ENCODE data around the gene SNAPC2. TPM values are rescaled to one million over a fixed set of nuclear protein-coding genes. Genes with fewer than 3 reads are reported as not detected.

The SNAPC2 gene
- total RNA-seq, 1 experiment from 2014 or later: 63.0 TPM

DNA sequence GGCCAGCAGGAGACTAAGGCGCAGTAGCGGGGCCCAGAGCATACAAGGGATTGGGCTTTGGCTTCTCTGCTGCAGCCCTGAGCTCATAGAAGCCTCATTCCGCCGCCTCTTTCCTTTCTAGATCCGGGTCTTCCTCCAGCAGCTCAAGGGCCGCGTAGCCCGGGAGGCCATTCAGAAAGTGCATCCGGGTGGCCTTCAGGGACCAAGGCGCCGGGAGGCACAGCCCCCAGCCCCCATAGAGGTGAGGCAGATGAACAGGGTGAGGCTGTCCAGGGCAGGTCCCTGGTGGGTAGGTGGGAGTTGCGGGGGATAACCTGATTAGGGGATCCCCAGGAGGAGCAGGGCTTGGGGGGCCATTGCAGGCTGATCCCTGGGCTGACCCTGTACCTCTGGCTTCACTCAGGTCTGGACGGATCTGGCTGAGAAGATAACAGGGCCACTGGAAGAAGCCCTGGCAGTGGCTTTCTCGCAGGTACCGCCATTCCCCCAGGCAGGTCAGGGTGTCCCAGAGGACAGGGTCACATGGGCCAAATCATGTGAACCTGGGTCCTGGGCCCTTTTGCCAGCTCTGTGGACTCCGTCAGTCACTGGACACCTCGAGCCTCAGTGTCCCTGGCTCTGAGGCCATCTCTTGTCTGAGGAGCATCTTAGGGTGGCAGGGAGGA is 1.3 kb downstream of the SNAPC2 start:
- TF ChIP-seq POLR2AphosphoS5 (IDR thresholded peaks at IDR 0.05; ENCODE audit: low read depth, low read length) (no peak; the same call in 1 of the 2 replicates), CTCF (IDR thresholded peaks at IDR 0.05) (no peak), SIN3A (IDR thresholded peaks at IDR 0.05; ENCODE audit: borderline replicate concordance, insufficient read depth, low read depth, low read length) (no peak), REST (IDR thresholded peaks at IDR 0.05; ENCODE audit: insufficient read depth in 1 of 2, low read depth in 2 of 2, low read length in 1 of 2) (no peak)
- POLR2A ChIA-PET: no interaction called here
- CTCF ChIA-PET: interaction anchor here (0.7 to 2.0 kb wide), 2 partner anchors 52 to 135 kb away, joined by 3 to 6 read pairs; no protein-coding TSS in a partner anchor
- intact Hi-C loops (cut with micrococcal nuclease; ENCODE audit: unreplicated experiment) (no loop called here), in situ Hi-C loops (cut with HindIII; ENCODE audit: low pct_unique_long_range_greater_than_20kb, low sequenced_read_pairs) (no loop called here)
- H3K4me3 ChIP-seq (ENCODE audit: low read depth in 2 of 2, low read length in 2 of 2): peak overlapping the region; percentile 54 to 65
- no TSS peak for BruUV-seq (replicated peaks)
- H3K27me3 ChIP-seq (ENCODE audit: control insufficient read depth, insufficient read depth, low read length): no peaks in the 10 kb centered on the region
- H3K27ac ChIP-seq (ENCODE audit: low read length): peak overlapping the region; percentile 79
- no peaks in the 10 kb centered on the region for H3K9me3 ChIP-seq (ENCODE audit: control insufficient read depth, insufficient read depth, low read depth, low read length)
- DNase-seq (ENCODE audit: low read depth, low spot score) (no peak), ATAC-seq (no peak)
- no peaks in the 10 kb centered on the region; the same call in 1 of the 2 replicates for H3K36me3 ChIP-seq (ENCODE audit: control insufficient read depth, insufficient read depth, low read length)
- H3K4me1 ChIP-seq (ENCODE audit: control insufficient read depth, insufficient read depth, low read length): peaks cover 19% of the 10 kb centered on the region

DNA sequence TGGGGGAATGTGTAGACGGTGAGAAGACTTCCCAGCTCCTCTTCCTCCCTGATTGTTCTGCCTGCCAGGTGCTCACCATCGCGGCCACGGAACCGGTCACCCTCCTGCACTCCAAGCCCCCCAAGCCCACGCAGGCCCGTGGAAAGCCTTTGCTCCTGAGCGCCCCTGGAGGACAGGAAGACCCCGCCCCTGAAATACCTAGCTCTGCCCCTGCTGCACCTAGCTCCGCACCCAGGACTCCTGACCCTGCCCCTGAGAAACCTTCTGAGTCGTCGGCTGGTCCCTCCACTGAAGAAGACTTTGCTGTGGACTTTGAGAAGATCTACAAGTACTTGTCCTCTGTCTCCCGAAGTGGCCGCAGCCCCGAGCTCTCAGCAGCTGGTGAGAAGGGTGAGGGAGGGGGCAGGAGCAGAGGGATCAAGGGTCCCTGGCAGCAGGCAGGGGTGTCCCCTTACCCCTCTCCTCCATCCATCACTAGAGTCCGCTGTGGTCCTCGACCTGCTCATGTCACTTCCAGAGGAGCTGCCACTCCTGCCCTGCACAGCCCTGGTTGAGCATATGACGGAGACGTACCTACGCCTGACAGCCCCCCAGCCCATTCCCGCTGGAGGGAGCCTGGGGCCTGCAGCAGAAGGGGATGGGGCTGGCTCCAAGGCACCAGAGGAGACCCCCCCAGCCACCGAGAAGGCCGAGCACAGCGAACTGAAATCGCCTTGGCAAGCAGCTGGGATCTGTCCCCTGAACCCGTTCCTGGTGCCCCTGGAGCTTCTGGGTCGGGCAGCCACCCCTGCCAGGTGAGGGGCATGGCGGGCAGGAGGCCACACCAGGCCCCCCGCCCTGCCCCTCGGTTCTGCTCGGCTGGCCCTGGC is 2.1 kb downstream of the SNAPC2 start:
- CTCF ChIA-PET: interaction anchor here (2.0 kb wide), 1 partner anchor 53 kb away, joined by 6 read pairs; no protein-coding TSS in a partner anchor
- no peaks in the 10 kb centered on the region for H3K27me3 ChIP-seq (ENCODE audit: control insufficient read depth, insufficient read depth, low read length)
- H3K4me1 ChIP-seq (ENCODE audit: control insufficient read depth, insufficient read depth, low read length): peaks cover 27% of the 10 kb centered on the region
- TF ChIP-seq TCF7L2 (IDR thresholded peaks at IDR 0.05; ENCODE audit: low read depth, low read length) (no peak), CTCF (IDR thresholded peaks at IDR 0.05) (peak; percentile 23; the same call in 1 of the 2 replicates), SIN3A (IDR thresholded peaks at IDR 0.05; ENCODE audit: borderline replicate concordance, insufficient read depth, low read depth, low read length) (no peak), POLR2AphosphoS5 (IDR thresholded peaks at IDR 0.05; ENCODE audit: low read depth, low read length) (no peak)
- H3K9me3 ChIP-seq (ENCODE audit: control insufficient read depth, insufficient read depth, low read depth, low read length): no peaks in the 10 kb centered on the region
- no peak for ATAC-seq
- no peaks in the 10 kb centered on the region; the same call in 1 of the 2 replicates for H3K36me3 ChIP-seq (ENCODE audit: control insufficient read depth, insufficient read depth, low read length)
- DNase-seq (ENCODE audit: low read depth, low spot score): no peak
- peak overlapping the region; percentile 79 for H3K27ac ChIP-seq (ENCODE audit: low read length)
- H3K4me3 ChIP-seq (ENCODE audit: low read depth in 2 of 2, low read length in 2 of 2): peak overlapping the region in 1 of 2 experiments; percentile 65; a peak in 2 of 4 replicates
- POLR2A ChIA-PET: no interaction called here
- BruUV-seq (replicated peaks): no TSS peak
- in situ Hi-C loops (cut with HindIII; ENCODE audit: low pct_unique_long_range_greater_than_20kb, low sequenced_read_pairs): no loop called here
- intact Hi-C loops (cut with micrococcal nuclease; ENCODE audit: unreplicated experiment): no loop called here

Data from Panc1 (cell line).